Activated T-cell treated with anti-CD3 and anti-CD28 coated beads for 4 hours (primary cell): ENCODE measurements around the gene RGS7BP.

Experiments
- DNase-seq: peaks from one replicate; pipeline ENCODE4 v3.0.0-alpha.2; 2020

Gene RGS7BP

GRCh38 chr5:64566310-64566916 lies 60.6 kb downstream of the RGS7BP start:
- DNase-seq, result no peak

DNA sequence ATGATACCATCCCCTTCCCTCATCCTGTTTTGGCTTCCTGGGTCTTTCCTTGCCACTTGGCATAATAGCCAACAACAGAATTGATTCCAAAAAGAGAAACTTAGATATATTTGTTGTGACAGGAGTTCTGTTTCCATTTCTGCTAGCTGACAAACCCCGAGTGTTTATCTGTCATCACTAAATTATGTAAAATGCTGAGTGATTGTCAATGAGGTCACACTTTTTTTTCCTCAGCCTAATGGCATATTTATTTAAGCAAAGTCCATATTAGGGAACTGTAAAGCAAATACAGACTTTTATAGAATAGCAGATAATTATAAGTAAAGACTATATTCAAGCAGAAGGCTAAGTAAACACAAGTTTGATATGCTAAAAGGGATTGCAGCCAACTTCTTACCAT lies 64.0 kb downstream of the RGS7BP start:
- DNase-seq, result no peak

GRCh38 chr5:64570395-64570996 lies 64.7 kb downstream of the RGS7BP start:
- no peak for DNase-seq

DNA sequence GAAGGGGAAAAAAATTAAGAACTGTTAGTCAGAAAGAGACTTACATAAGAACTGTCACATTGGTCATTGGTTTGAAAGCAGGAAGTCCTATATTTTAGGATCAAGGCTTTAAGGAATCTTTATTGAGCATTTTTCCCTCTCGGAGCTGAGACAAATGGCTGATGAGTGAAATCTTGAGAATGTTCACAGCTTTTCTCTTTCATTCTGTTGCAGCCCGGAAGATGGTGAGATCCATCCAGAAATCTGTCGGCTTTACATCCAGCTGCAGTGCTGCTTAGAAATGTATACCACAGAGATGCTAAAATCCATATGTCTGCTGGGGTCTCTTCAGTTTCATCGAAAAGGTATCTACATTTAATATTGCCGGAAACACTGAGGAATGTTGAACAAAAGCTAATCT lies 69.7 kb downstream of the RGS7BP start:
- DNase-seq, result no peak

DNA sequence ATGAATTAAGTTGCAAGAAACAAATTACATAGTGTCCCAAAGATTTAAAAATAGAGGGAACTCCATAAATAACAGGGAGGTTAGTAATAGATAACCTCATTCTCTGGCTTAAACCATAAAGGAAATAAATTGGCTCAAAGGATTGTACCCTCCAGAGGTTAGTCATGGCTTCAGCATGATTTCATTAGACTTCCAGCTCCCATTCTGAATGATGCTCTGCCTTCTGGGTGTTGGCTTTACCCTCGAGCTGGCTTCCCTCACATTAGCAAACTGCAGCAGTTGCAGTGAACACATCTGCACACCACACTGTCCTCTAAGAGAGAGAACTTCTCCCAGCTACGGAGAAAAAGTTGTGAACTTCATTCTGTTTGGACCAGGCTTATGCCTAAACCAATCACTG lies 70.4 kb downstream of the RGS7BP start:
- DNase-seq, result no peak

- no peak for DNase-seq
Measured at GRCh38 chr5:64585646-64586045, 79.8 kb downstream of the RGS7BP start.

GRCh38 chr5:64587370-64587769 lies 81.6 kb downstream of the RGS7BP start:
- DNase-seq, result no peak

- DNase-seq, result no peak
Measured at GRCh38 chr5:64592730-64593341, 87.0 kb downstream of the RGS7BP start.

GRCh38 chr5:64594025-64594424 lies 88.2 kb downstream of the RGS7BP start:
- no peak for DNase-seq

DNA sequence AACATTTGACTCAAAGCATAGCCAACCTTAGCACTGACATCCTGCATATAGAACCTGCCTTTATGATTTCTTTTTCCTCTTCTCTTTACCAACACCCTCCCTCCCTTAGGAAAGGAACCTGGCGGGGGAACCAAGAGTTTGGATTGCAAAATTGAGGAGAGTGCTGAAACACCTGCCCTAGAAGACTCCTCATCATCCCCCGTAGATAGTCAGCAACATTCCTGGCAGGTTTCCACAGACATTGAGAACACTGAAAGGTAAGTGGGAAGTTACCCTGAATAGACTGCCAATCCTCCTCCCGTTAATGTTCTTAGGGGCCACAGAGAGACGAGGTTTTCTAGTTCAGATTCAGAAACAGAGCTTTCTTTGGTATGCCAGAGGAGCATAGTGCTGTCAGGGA lies 88.8 kb downstream of the RGS7BP start:
- DNase-seq, result no peak

GRCh38 chr5:64595031-64595855 lies 89.4 kb downstream of the RGS7BP start:
- no peak for DNase-seq

DNA sequence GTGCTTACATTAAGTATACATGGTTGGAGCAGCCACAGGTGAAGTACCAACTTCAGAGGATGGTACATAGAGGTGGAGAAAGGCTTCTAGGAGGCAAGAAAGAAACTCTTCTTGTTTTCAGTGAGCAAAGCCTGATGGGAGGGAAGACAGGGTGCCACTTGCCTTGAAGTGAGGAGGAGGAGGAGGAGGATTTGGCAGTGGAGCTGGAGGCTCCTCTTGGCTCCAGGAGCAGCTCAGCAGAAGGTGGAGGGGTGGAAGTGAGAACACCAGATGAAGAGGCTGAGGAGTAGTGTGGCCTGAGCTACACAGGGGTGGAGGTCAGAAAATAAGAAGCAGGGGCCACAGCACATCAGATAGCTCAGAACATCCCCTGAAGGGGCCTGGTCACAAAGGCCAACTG lies 93.4 kb downstream of the RGS7BP start:
- DNase-seq, result no peak

DNA sequence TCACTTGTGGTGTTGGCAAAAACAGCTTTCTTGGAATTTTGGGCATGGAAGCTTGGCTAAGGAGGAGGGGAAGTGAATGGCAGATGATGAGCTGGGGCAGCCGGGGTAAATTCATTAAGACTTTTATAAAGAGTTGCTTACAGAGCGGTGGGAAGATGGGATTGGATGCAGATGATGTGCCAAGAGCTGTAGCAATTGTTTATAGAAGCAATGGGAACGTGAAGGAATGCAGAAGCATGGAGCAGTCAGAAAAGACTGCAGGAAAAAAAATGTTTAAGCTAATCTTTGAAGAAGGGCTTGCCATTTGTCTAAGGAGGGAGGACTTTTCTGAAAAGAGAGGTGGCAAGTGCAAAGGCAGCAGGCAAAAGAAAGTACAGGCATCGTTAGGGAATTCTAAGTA lies 97.9 kb downstream of the RGS7BP start:
- no peak for DNase-seq

GRCh38 chr5:64606926-64607325 lies 101.1 kb downstream of the RGS7BP start:
- DNase-seq, result no peak

DNA sequence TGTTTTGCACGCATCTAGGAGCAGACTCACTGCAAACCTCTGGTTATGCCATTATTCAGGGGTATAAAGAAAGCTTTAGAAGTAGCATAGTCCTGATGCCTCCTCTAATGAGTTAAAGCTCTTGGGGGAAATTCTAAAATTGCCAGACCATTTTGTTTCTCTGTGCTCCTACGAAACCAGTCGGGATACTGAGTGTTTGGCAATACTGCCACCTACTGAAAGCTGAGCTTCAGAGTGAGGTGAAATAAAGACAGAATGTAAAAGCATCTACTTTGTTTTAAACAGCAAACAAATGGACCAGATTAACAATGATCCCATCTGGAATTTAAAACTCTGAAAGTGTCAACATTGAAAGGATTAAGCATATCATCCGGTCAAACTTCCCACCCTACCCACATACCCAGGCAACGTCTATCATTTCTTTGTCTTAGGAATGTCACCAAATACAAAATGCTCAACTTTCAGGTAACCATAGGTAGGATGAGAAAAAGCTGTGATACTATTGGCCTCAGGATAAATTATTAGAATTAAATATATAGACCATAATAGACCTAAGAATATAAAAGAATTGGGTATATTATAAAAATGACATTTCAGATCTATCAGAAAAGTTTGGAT lies 106.6 kb downstream of the RGS7BP start:
- no peak for DNase-seq

DNA sequence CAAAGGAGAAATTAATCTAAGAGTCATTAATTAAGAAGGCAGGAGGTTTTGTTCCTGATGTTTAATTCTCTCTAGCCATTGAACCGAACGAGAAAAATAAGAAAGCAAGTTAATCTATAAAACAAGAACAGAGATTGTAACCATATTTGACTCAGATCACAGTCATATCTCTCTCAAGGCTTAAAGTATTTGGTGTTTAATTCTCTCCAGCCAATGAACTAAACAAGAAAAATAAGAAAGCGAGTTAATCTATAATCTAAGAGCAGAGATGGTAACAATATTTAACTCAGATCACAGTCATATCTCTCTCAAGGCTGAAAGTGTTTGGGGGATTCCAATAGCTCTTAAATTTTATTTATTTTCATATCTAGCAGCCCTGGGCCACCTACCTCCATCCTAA lies 110.1 kb downstream of the RGS7BP start:
- no peak for DNase-seq

DNA sequence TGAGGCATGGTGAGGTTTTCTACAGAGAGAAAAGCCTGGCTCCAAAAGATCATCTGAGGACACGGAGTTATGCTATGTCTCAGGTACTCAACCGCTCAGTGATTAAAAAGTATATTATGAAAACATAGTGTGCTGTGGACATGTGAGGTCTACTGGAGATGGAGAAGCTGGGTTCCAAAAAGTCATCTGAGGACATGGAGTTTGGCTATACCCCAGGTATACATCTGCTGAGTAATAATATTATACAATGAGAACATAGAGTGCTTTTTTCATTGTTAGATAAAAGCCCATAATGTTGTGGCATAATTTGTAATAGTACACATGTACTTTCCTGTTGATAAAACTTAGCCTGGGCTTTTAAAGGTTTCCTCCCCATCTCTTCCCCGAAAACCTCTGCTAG lies 113.8 kb downstream of the RGS7BP start:
- DNase-seq, result no peak

- no peak for DNase-seq
Measured at GRCh38 chr5:64622991-64623390, 117.2 kb downstream of the RGS7BP start.

DNA sequence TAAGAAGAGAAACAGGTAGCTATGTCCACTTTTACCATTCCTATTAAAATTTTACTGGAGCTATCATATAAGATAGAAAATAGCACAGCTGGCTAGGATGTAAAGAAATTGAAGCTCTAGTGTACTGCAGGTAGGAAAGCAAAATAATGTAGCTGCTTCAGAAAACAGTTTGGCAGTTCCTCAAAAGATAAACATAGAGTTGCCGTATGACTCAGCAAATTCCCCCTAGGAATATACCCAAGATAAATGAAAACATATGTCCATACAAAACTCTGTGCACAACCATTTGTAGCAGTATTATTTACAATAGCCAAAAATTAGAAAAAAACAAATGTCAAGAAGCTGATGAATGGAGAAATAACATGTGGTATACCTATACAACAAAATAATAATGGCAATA lies 119.9 kb downstream of the RGS7BP start:
- DNase-seq, result no peak

GRCh38 chr5:64628901-64629300 lies 123.1 kb downstream of the RGS7BP start:
- DNase-seq, result no peak

GRCh38 chr5:64629841-64630240 lies 124.0 kb downstream of the RGS7BP start:
- no peak for DNase-seq

DNA sequence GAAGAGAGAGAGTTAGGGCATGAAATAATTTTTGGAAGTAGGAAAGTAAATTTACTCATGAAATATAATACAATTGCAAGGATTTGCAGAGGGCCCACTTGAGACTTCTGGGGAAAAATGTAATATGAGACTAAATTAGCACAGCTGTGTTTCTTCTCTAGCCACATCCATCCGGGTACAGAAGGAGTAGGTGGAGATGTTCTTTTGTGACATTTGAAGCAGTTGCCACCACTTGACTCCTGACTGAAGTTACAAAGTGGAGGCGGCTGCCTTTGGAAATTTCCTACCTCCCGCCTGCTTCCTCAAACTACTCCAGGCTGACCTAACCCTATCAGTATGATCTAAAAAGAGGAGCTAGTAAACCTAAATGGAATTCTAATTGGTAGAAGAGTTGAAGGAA lies 126.4 kb downstream of the RGS7BP start:
- DNase-seq, result no peak

DNA sequence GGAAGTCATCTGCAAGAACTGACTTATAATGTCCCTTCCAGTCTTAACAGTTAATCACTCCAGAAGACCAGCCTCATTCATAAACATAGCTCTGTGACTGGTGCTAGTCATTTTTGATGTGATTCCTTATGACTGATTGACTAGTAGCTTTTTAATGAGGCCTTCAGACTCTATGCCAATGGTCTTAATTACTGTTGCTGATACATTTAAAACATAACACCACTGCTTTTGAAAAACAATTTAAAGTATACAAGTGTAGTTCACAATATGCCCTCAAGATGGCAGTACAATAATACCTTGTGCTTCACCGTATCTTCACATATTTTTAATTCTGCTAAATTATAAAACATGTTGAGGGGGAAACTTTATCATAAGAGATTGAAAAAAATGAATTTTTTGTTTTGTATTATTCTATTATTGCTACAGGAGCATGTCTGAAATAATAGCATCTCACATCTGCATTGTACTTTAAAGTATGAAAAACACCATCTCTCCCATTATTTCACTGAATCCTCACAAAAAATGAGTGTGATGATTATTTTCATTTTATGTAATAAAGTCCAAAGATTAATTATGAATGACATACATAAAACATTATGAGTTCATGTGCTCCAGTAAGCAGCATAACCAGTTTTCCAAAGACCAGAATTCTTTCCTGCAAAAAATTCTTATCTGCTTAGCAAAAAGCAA lies 129.3 kb downstream of the RGS7BP start:
- no peak for DNase-seq
